IMR-90 (cell line): ENCODE data around the gene SKA2. TPM values are rescaled to one million over a fixed set of nuclear protein-coding genes. Genes with fewer than 3 reads are reported as not detected.

Experiments
- ATAC-seq: fragments of 200-7000 bp; cut with Tn5 transposase; 2 replicates; pipeline ENCODE4 v1.9.1; 2020; ENCODE audit warnings: low read depth, mild to moderate bottlenecking, moderate library complexity
- BruUV-seq: library from RNA; stranded (reverse); fragments of 400-500 nt; replicated peaks from 2 replicates; lab custom pipeline; 2021; lab: Mats Ljungman, UMichigan
- CTCF ChIA-PET: fragments of 300-600 bp; formaldehyde crosslinking; extraction: SDS; loops from one replicate; lab custom pipeline; 2021; ENCODE audit warnings: antibody characterized with exemption; lab: Yijun Ruan, JAX
- POLR2A ChIA-PET: fragments of 300-600 bp; sonication (Branson Sonifier 250); formaldehyde crosslinking; loops from one replicate; lab custom pipeline; 2022; ENCODE audit warnings: antibody characterized with exemption; ENCODE audit not compliant: unreplicated experiment; lab: Charles Lee
- DNase-seq: peaks from one replicate; pipeline ENCODE4 v3.0.0; 2013
- H2AFZ ChIP-seq: replicated peaks from 2 replicates; pipeline ENCODE3; 2013; ENCODE audit warnings: low read length, mild to moderate bottlenecking; ENCODE audit not compliant: poor library complexity
- H2AK5ac ChIP-seq: 2 replicates; pipeline ENCODE4 v1.6.1; 2013; ENCODE audit warnings: low read depth, low read length, inconsistent platforms
- H2AK9ac ChIP-seq: replicated peaks from 2 replicates; pipeline ENCODE3; 2013; ENCODE audit warnings: mild to moderate bottlenecking, low read depth, low read length, moderate library complexity; ENCODE audit not compliant: poor library complexity
- H2BK120ac ChIP-seq: 2 replicates; pipeline ENCODE4 v1.6.1; 2013; ENCODE audit warnings: low read depth, low read length, inconsistent platforms
- H2BK15ac ChIP-seq: 3 replicates; pipeline ENCODE4 v1.6.1; 2013; ENCODE audit warnings: low read depth, low read length, inconsistent platforms
- H2BK20ac ChIP-seq: 2 replicates; pipeline ENCODE4 v1.6.1; 2013; ENCODE audit warnings: low read depth, mild to moderate bottlenecking, inconsistent platforms, low read length, moderate library complexity
- H2BK5ac ChIP-seq: 2 replicates; pipeline ENCODE4 v1.6.1; 2013; ENCODE audit warnings: mild to moderate bottlenecking, low read depth, low read length, inconsistent platforms; ENCODE audit not compliant: poor library complexity, severe bottlenecking
- H3K14ac ChIP-seq: replicated peaks from 2 replicates; pipeline ENCODE4 v1.6.1; 2013; ENCODE audit warnings: low read depth, low read length, inconsistent platforms
- H3K18ac ChIP-seq: 2 replicates; pipeline ENCODE4 v1.6.1; 2013; ENCODE audit warnings: low read depth, low read length, control low read depth
- H3K23ac ChIP-seq: 2 replicates; pipeline ENCODE4 v1.6.1; 2013; ENCODE audit warnings: low read depth, low read length, inconsistent platforms
- H3K27ac ChIP-seq: 2 replicates; pipeline ENCODE4 v1.5.1; 2013; ENCODE audit warnings: mild to moderate bottlenecking, control low read depth, low read length; ENCODE audit not compliant: insufficient read depth
- H3K27me3 ChIP-seq: 2 replicates; pipeline ENCODE4 v1.6.1; 2013; ENCODE audit warnings: low read length; ENCODE audit not compliant: control insufficient read depth, insufficient read depth
- H3K36me3 ChIP-seq: 2 replicates; pipeline ENCODE4 v1.6.1; 2013; ENCODE audit warnings: low read length, mixed read lengths; ENCODE audit not compliant: control insufficient read depth, insufficient read depth
- H3K4ac ChIP-seq: 2 replicates; pipeline ENCODE4 v1.6.1; 2013; ENCODE audit warnings: low read depth, low read length, inconsistent platforms
- H3K4me1 ChIP-seq: 2 replicates; pipeline ENCODE4 v1.6.1; 2013; ENCODE audit warnings: low read length, mixed read lengths; ENCODE audit not compliant: control insufficient read depth, insufficient read depth
- H3K4me2 ChIP-seq: 2 replicates; pipeline ENCODE4 v1.6.1; 2013; ENCODE audit warnings: low read depth, mild to moderate bottlenecking, control low read depth, low read length, moderate library complexity
- H3K4me3 ChIP-seq: 2 replicates; pipeline ENCODE4 v1.5.1; 2013; ENCODE audit warnings: low read depth, mild to moderate bottlenecking, control low read depth, low read length, moderate library complexity; ENCODE audit not compliant: insufficient read depth
- H3K56ac ChIP-seq: 2 replicates; pipeline ENCODE4 v1.6.1; 2013; ENCODE audit warnings: low read length, inconsistent platforms; ENCODE audit not compliant: insufficient read depth; ENCODE audit errors: extremely low read depth
- H3K79me1 ChIP-seq, 2 experiments: 2 replicates each; pipeline ENCODE4 v1.6.1; 2013; ENCODE audit warnings: low read length in 2 of 2, inconsistent platforms in 1 of 2, low read depth in 1 of 2
- H3K9ac ChIP-seq: 2 replicates; pipeline ENCODE4 v1.6.1; 2013; ENCODE audit warnings: low read depth, low read length, control low read depth
- H3K9me1 ChIP-seq: 2 replicates; pipeline ENCODE4 v1.6.1; 2013; ENCODE audit warnings: low read length, inconsistent platforms; ENCODE audit not compliant: insufficient read depth
- H3K9me3 ChIP-seq: 2 replicates; pipeline ENCODE4 v1.6.1; 2013; ENCODE audit warnings: low read length; ENCODE audit not compliant: control insufficient read depth, insufficient read depth
- H4K20me1 ChIP-seq: 2 replicates; pipeline ENCODE4 v1.6.1; 2013; ENCODE audit warnings: low read length, inconsistent platforms; ENCODE audit not compliant: insufficient read depth
- H4K5ac ChIP-seq: 2 replicates; pipeline ENCODE4 v1.6.1; 2013; ENCODE audit warnings: mild to moderate bottlenecking, low read depth, low read length, control low read depth
- H4K8ac ChIP-seq, 2 experiments: 2 replicates each; pipeline ENCODE4 v1.6.1; 2013; ENCODE audit warnings: low read depth in 2 of 2, low read length in 2 of 2, control low read depth in 1 of 2, inconsistent platforms in 1 of 2
- H4K91ac ChIP-seq: 2 replicates; pipeline ENCODE4 v1.6.1; 2013; ENCODE audit warnings: low read depth, low read length, inconsistent platforms; ENCODE audit not compliant: insufficient read depth
- CEBPB ChIP-seq: IDR thresholded peaks from 2 replicates; pipeline ENCODE4 v1.6.1; 2012; ENCODE audit warnings: low read depth, low read length, improper control_type of control experiment
- MAFK ChIP-seq: IDR thresholded peaks from 2 replicates; pipeline ENCODE4 v1.6.1; 2012; ENCODE audit warnings: low read depth, low read length, improper control_type of control experiment
- MAZ ChIP-seq: IDR thresholded peaks from 2 replicates; pipeline ENCODE4 v1.6.1; 2012; ENCODE audit warnings: low read depth, mild to moderate bottlenecking, low read length, improper control_type of control experiment, moderate library complexity, borderline replicate concordance
- NFE2L2 ChIP-seq: fragments of 150-350 bp; IDR thresholded peaks from 2 replicates; pipeline ENCODE4 v1.6.1; 2016; ENCODE audit warnings: low read depth, mild to moderate bottlenecking, low read length
- POLR2A ChIP-seq: IDR thresholded peaks from 2 replicates; pipeline ENCODE4 v1.6.1; 2012; ENCODE audit warnings: mild to moderate bottlenecking, low read depth, low read length
- RAD21 ChIP-seq: IDR thresholded peaks from 2 replicates; pipeline ENCODE4 v1.6.1; 2012; ENCODE audit warnings: low read length, improper control_type of control experiment
- RFX5 ChIP-seq: IDR thresholded peaks from 2 replicates; pipeline ENCODE4 v1.8.0; 2012; ENCODE audit warnings: low read depth, mild to moderate bottlenecking, low read length, moderate library complexity
- SMC3 ChIP-seq: fragments of 150-350 bp; IDR thresholded peaks from 2 replicates; pipeline ENCODE4 v1.6.1; 2016; ENCODE audit warnings: low read depth, mild to moderate bottlenecking, antibody characterized with exemption, low read length, moderate library complexity
- WGBS, 2 experiments: methylation state at CpG; one replicate each; pipeline versions ENCODE4 v1.1.5 to v1.1.7; 2013; ENCODE audit warnings: missing lambda C conversion rate in 2 of 2; ENCODE audit not compliant: insufficient read length in 1 of 2; ENCODE audit errors: extremely low coverage in 2 of 2; 5-methylcytosine and 5-hydroxymethylcytosine counted together
- dilution Hi-C: fragments of 300-500 bp; cut with HindIII; formaldehyde crosslinking; loops from one replicate; pipeline ENCODE4 v1.14.3; 2018; ENCODE audit warnings: low sequenced_read_pairs; ENCODE audit not compliant: unreplicated experiment
- in situ Hi-C: fragments of 300-500 bp; cut with MboI; formaldehyde crosslinking; loops from 3 replicates; pipeline ENCODE4 v1.14.3; 2019; ENCODE audit warnings: low sequenced_read_pairs, inconsistent platforms, mixed read lengths
- intact Hi-C: fragments of 100-400 bp; cut with micrococcal nuclease; formaldehyde crosslinking; loops from 2 replicates; pipeline ENCODE4 v1.10.0; 2022
- polyA plus RNA-seq, 3 experiments: library from polyadenylated mRNA; depleted of rRNA; stranded (reverse); fragments of >200 nt; gene quantifications; 2 replicates each; pipeline ENCODE4 v1.2.3, GENCODE V29; 2012; ENCODE audit warnings: low replicate concordance in 1 of 3
- total RNA-seq: library from RNA; depleted of rRNA; stranded (reverse); fragments of >200 nt; gene quantifications from 2 replicates; pipeline ENCODE4 v1.2.3, GENCODE V29; 2012
- TF ChIP-seq, protein P1 (sequence below): fragments of 150-350 bp; IDR thresholded peaks from 2 replicates; pipeline ENCODE4 v1.6.1; 2017; ENCODE audit warnings: mild to moderate bottlenecking, antibody characterized with exemption, low read length, low read depth

Gene SKA2
- total and polyA plus RNA-seq, 2 of the 4 experiments (the other 2 are of a cell fraction) = 30.4 to 38.7 TPM

DNA sequence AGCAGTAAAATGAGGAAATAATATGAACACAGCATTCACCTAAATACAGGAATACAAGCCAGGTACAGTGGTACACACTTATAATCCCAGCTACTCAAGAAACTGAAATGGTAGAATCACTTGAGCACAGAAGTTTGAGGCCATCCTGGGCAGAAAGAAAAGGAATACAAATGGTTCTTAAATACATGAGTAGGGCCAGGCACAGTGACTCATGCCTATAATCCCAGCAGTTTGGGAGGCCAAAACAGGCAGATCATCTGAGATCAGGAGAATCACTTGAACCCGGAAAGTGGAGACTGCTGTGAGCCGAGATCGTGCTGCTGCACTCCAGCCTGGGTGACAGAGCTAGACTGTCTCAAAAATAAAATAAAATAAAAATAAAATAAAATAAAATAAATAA is 31.9 kb upstream of the SKA2 start:
- Histone ChIP-seq H3K4me2 (no peak overlapping the region), H4K8ac (no peak overlapping the region), H2AK5ac (no peak overlapping the region), H3K27ac (no peak overlapping the region), H3K4me1 (no peaks in the 10 kb centered on the region), H3K4ac (no peak overlapping the region), H3K56ac (no peak overlapping the region), H2BK120ac (no peak overlapping the region), H2AFZ (no peak overlapping the region), H3K4me3 (no peak overlapping the region), H2BK20ac (no peak overlapping the region), H3K18ac (no peak overlapping the region), H3K27me3 (no peaks in the 10 kb centered on the region), H4K5ac (no peak overlapping the region), H4K91ac (no peak overlapping the region), H2AK9ac (no peak overlapping the region), H3K9ac (no peak overlapping the region), H3K14ac (no peak overlapping the region), H4K20me1 (no peaks in the 10 kb centered on the region), H3K9me3 (no peaks in the 10 kb centered on the region), H3K79me1 (peaks cover 4 to 24% of the 10 kb centered on the region in 2 experiments), H3K9me1 (no peaks in the 10 kb centered on the region; the same call in 1 of the 2 replicates), H3K23ac (no peak overlapping the region), H2BK15ac (no peak overlapping the region), H2BK5ac (no peak overlapping the region), H3K36me3 (peaks cover 3% of the 10 kb centered on the region; the same call in 1 of the 2 replicates)
- ChIA-PET CTCF (no interaction called here), POLR2A (no interaction called here)
- dilution Hi-C loops = no loop called here
- BruUV-seq = no TSS peak
- intact Hi-C loops = no loop called here
- DNase-seq (peak; percentile 30), ATAC-seq (peak; percentile 57; the same call in 1 of the 2 replicates)
- no CpG with 5 or more reads among the region's 3 CpGs for WGBS, 2 experiments
- no peak for TF ChIP-seq MAFK
- TF ChIP-seq RFX5 = no peak
- no peak for TF ChIP-seq POLR2A
- no peak for TF ChIP-seq NFE2L2
- TF ChIP-seq RAD21 = no peak
- no peak for TF ChIP-seq SMC3
- TF ChIP-seq MAZ = no peak
- TF ChIP-seq, protein P1, sequence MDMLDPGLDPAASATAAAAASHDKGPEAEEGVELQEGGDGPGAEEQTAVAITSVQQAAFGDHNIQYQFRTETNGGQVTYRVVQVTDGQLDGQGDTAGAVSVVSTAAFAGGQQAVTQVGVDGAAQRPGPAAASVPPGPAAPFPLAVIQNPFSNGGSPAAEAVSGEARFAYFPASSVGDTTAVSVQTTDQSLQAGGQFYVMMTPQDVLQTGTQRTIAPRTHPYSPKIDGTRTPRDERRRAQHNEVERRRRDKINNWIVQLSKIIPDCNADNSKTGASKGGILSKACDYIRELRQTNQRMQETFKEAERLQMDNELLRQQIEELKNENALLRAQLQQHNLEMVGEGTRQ = no peak
- no peak for TF ChIP-seq CEBPB
- in situ Hi-C loops = no loop called here
